IMR-90 (cell line): ENCODE data around the gene PABPN1. TPM values are rescaled to one million over a fixed set of nuclear protein-coding genes. Genes with fewer than 3 reads are reported as not detected.

Experiments used
- ATAC-seq: fragments of 200-7000 bp; cut with Tn5 transposase; 2 replicates; pipeline ENCODE4 v1.9.1; 2020; ENCODE audit warnings: low read depth, mild to moderate bottlenecking, moderate library complexity
- BruUV-seq: library from RNA; stranded (reverse); fragments of 400-500 nt; replicated peaks from 2 replicates; lab custom pipeline; 2021; lab: Mats Ljungman, UMichigan
- CTCF ChIA-PET: fragments of 300-600 bp; formaldehyde crosslinking; extraction: SDS; loops from one replicate; lab custom pipeline; 2021; ENCODE audit warnings: antibody characterized with exemption; lab: Yijun Ruan, JAX
- POLR2A ChIA-PET: fragments of 300-600 bp; sonication (Branson Sonifier 250); formaldehyde crosslinking; loops from one replicate; lab custom pipeline; 2022; ENCODE audit warnings: antibody characterized with exemption; ENCODE audit not compliant: unreplicated experiment; lab: Charles Lee
- DNase-seq: peaks from one replicate; pipeline ENCODE4 v3.0.0; 2013
- H2AFZ ChIP-seq: replicated peaks from 2 replicates; pipeline ENCODE3; 2013; ENCODE audit warnings: low read length, mild to moderate bottlenecking; ENCODE audit not compliant: poor library complexity
- H2AK5ac ChIP-seq: 2 replicates; pipeline ENCODE4 v1.6.1; 2013; ENCODE audit warnings: low read depth, low read length, inconsistent platforms
- H2AK9ac ChIP-seq: replicated peaks from 2 replicates; pipeline ENCODE3; 2013; ENCODE audit warnings: mild to moderate bottlenecking, low read depth, low read length, moderate library complexity; ENCODE audit not compliant: poor library complexity
- H2BK120ac ChIP-seq: 2 replicates; pipeline ENCODE4 v1.6.1; 2013; ENCODE audit warnings: low read depth, low read length, inconsistent platforms
- H2BK15ac ChIP-seq: 3 replicates; pipeline ENCODE4 v1.6.1; 2013; ENCODE audit warnings: low read depth, low read length, inconsistent platforms
- H2BK20ac ChIP-seq: 2 replicates; pipeline ENCODE4 v1.6.1; 2013; ENCODE audit warnings: low read depth, mild to moderate bottlenecking, inconsistent platforms, low read length, moderate library complexity
- H2BK5ac ChIP-seq: 2 replicates; pipeline ENCODE4 v1.6.1; 2013; ENCODE audit warnings: mild to moderate bottlenecking, low read depth, low read length, inconsistent platforms; ENCODE audit not compliant: poor library complexity, severe bottlenecking
- H3K14ac ChIP-seq: replicated peaks from 2 replicates; pipeline ENCODE4 v1.6.1; 2013; ENCODE audit warnings: low read depth, low read length, inconsistent platforms
- H3K18ac ChIP-seq: 2 replicates; pipeline ENCODE4 v1.6.1; 2013; ENCODE audit warnings: low read depth, low read length, control low read depth
- H3K23ac ChIP-seq: 2 replicates; pipeline ENCODE4 v1.6.1; 2013; ENCODE audit warnings: low read depth, low read length, inconsistent platforms
- H3K27ac ChIP-seq: 2 replicates; pipeline ENCODE4 v1.5.1; 2013; ENCODE audit warnings: mild to moderate bottlenecking, control low read depth, low read length; ENCODE audit not compliant: insufficient read depth
- H3K27me3 ChIP-seq: 2 replicates; pipeline ENCODE4 v1.6.1; 2013; ENCODE audit warnings: low read length; ENCODE audit not compliant: control insufficient read depth, insufficient read depth
- H3K36me3 ChIP-seq: 2 replicates; pipeline ENCODE4 v1.6.1; 2013; ENCODE audit warnings: low read length, mixed read lengths; ENCODE audit not compliant: control insufficient read depth, insufficient read depth
- H3K4ac ChIP-seq: 2 replicates; pipeline ENCODE4 v1.6.1; 2013; ENCODE audit warnings: low read depth, low read length, inconsistent platforms
- H3K4me1 ChIP-seq: 2 replicates; pipeline ENCODE4 v1.6.1; 2013; ENCODE audit warnings: low read length, mixed read lengths; ENCODE audit not compliant: control insufficient read depth, insufficient read depth
- H3K4me2 ChIP-seq: 2 replicates; pipeline ENCODE4 v1.6.1; 2013; ENCODE audit warnings: low read depth, mild to moderate bottlenecking, control low read depth, low read length, moderate library complexity
- H3K4me3 ChIP-seq: 2 replicates; pipeline ENCODE4 v1.5.1; 2013; ENCODE audit warnings: low read depth, mild to moderate bottlenecking, control low read depth, low read length, moderate library complexity; ENCODE audit not compliant: insufficient read depth
- H3K56ac ChIP-seq: 2 replicates; pipeline ENCODE4 v1.6.1; 2013; ENCODE audit warnings: low read length, inconsistent platforms; ENCODE audit not compliant: insufficient read depth; ENCODE audit errors: extremely low read depth
- H3K79me1 ChIP-seq, 2 experiments: 2 replicates each; pipeline ENCODE4 v1.6.1; 2013; ENCODE audit warnings: low read length in 2 of 2, inconsistent platforms in 1 of 2, low read depth in 1 of 2
- H3K9ac ChIP-seq: 2 replicates; pipeline ENCODE4 v1.6.1; 2013; ENCODE audit warnings: low read depth, low read length, control low read depth
- H3K9me1 ChIP-seq: 2 replicates; pipeline ENCODE4 v1.6.1; 2013; ENCODE audit warnings: low read length, inconsistent platforms; ENCODE audit not compliant: insufficient read depth
- H3K9me3 ChIP-seq: 2 replicates; pipeline ENCODE4 v1.6.1; 2013; ENCODE audit warnings: low read length; ENCODE audit not compliant: control insufficient read depth, insufficient read depth
- H4K20me1 ChIP-seq: 2 replicates; pipeline ENCODE4 v1.6.1; 2013; ENCODE audit warnings: low read length, inconsistent platforms; ENCODE audit not compliant: insufficient read depth
- H4K5ac ChIP-seq: 2 replicates; pipeline ENCODE4 v1.6.1; 2013; ENCODE audit warnings: mild to moderate bottlenecking, low read depth, low read length, control low read depth
- H4K8ac ChIP-seq, 2 experiments: 2 replicates each; pipeline ENCODE4 v1.6.1; 2013; ENCODE audit warnings: low read depth in 2 of 2, low read length in 2 of 2, control low read depth in 1 of 2, inconsistent platforms in 1 of 2
- H4K91ac ChIP-seq: 2 replicates; pipeline ENCODE4 v1.6.1; 2013; ENCODE audit warnings: low read depth, low read length, inconsistent platforms; ENCODE audit not compliant: insufficient read depth
- FOS ChIP-seq: fragments of 150-350 bp; IDR thresholded peaks from 2 replicates; pipeline ENCODE4 v1.6.1; 2016; ENCODE audit warnings: low read depth, low read length
- MAFK ChIP-seq: IDR thresholded peaks from 2 replicates; pipeline ENCODE4 v1.6.1; 2012; ENCODE audit warnings: low read depth, low read length, improper control_type of control experiment
- MAZ ChIP-seq: IDR thresholded peaks from 2 replicates; pipeline ENCODE4 v1.6.1; 2012; ENCODE audit warnings: low read depth, mild to moderate bottlenecking, low read length, improper control_type of control experiment, moderate library complexity, borderline replicate concordance
- MXI1 ChIP-seq: IDR thresholded peaks from 2 replicates; pipeline ENCODE4 v1.6.1; 2012; ENCODE audit warnings: low read depth, mild to moderate bottlenecking, low read length, moderate library complexity, borderline replicate concordance
- POLR2A ChIP-seq: IDR thresholded peaks from 2 replicates; pipeline ENCODE4 v1.6.1; 2012; ENCODE audit warnings: mild to moderate bottlenecking, low read depth, low read length
- RAD21 ChIP-seq: IDR thresholded peaks from 2 replicates; pipeline ENCODE4 v1.6.1; 2012; ENCODE audit warnings: low read length, improper control_type of control experiment
- RFX5 ChIP-seq: IDR thresholded peaks from 2 replicates; pipeline ENCODE4 v1.8.0; 2012; ENCODE audit warnings: low read depth, mild to moderate bottlenecking, low read length, moderate library complexity
- WGBS, 2 experiments: methylation state at CpG; one replicate each; pipeline versions ENCODE4 v1.1.5 to v1.1.7; 2013; ENCODE audit warnings: missing lambda C conversion rate in 2 of 2; ENCODE audit not compliant: insufficient read length in 1 of 2; ENCODE audit errors: extremely low coverage in 2 of 2; 5-methylcytosine and 5-hydroxymethylcytosine counted together
- dilution Hi-C: fragments of 300-500 bp; cut with HindIII; formaldehyde crosslinking; loops from one replicate; pipeline ENCODE4 v1.14.3; 2018; ENCODE audit warnings: low sequenced_read_pairs; ENCODE audit not compliant: unreplicated experiment
- in situ Hi-C: fragments of 300-500 bp; cut with MboI; formaldehyde crosslinking; loops from 3 replicates; pipeline ENCODE4 v1.14.3; 2019; ENCODE audit warnings: low sequenced_read_pairs, inconsistent platforms, mixed read lengths
- intact Hi-C: fragments of 100-400 bp; cut with micrococcal nuclease; formaldehyde crosslinking; loops from 2 replicates; pipeline ENCODE4 v1.10.0; 2022
- polyA plus RNA-seq, 3 experiments: library from polyadenylated mRNA; depleted of rRNA; stranded (reverse); fragments of >200 nt; gene quantifications; 2 replicates each; pipeline ENCODE4 v1.2.3, GENCODE V29; 2012; ENCODE audit warnings: low replicate concordance in 1 of 3
- total RNA-seq: library from RNA; depleted of rRNA; stranded (reverse); fragments of >200 nt; gene quantifications from 2 replicates; pipeline ENCODE4 v1.2.3, GENCODE V29; 2012
- TF ChIP-seq, protein P1 (sequence below): fragments of 150-350 bp; IDR thresholded peaks from 2 replicates; pipeline ENCODE4 v1.6.1; 2016; ENCODE audit warnings: low read depth, mild to moderate bottlenecking, low read length, moderate library complexity, borderline replicate concordance
- TF ChIP-seq, protein P2 (sequence below): conservative IDR thresholded peaks from 2 replicates; pipeline ENCODE4 v1.5.1; 2012; ENCODE audit warnings: mild to moderate bottlenecking, low read depth, low read length, improper control_type of control experiment
- TF ChIP-seq, protein P3 (sequence below): fragments of 150-350 bp; IDR thresholded peaks from 2 replicates; pipeline ENCODE4 v1.6.1; 2017; ENCODE audit warnings: mild to moderate bottlenecking, antibody characterized with exemption, low read length, low read depth

Gene PABPN1
- total and polyA plus RNA-seq, 2 of the 4 experiments (the other 2 are of a cell fraction) = 104 to 211 TPM

DNA sequence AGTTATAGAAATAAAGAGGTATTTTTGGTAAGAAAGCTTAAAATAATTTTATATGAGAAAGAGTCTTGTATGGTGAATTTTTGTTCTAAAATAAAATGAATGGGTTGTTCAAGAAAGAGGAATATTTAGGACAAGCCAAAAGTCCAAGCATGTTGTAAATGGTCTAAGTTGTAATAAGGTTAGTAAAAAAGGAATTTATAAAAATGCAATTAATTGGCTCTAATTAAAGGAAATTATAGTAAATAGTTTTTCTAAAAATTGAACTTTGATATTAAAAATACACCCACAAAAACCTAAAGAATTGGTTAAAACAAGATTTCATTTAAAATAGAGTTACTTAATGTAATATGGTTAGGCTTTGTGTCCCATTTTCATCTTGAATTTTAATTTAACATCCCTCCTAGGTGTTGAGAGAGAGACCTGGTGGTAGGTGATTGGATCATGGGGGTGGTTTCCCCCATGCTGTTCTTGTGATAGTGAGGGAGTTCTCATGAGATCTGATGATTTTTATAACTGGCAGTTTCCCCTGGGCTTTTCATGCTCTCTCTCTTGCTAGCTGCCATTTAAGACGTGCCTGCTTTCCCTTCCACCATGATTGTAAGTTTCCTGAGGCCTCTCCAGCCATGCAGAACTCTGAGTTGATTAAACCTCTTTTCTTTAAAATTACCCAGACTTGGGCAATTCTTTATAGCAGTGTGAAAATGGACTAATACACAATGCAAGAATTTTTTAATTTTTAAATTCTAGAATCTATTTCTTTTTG, 18.4 kb downstream of the PABPN1 start:
- H2BK15ac ChIP-seq = no peak overlapping the region
- H4K5ac ChIP-seq = no peak overlapping the region
- DNase-seq = no peak
- H2BK20ac ChIP-seq = no peak overlapping the region
- no peak overlapping the region for H3K4me3 ChIP-seq
- CTCF ChIA-PET = interaction anchor here (0.8 kb wide), 1 partner anchor 13 kb away, joined by 3 read pairs; the partner anchor contains the start of gene SLC22A17
- no peak for ATAC-seq
- H4K8ac ChIP-seq = no peak overlapping the region
- POLR2A ChIA-PET = no interaction called here
- no peak overlapping the region for H2BK120ac ChIP-seq
- peaks cover 1% of the 10 kb centered on the region; the same call in 1 of the 2 replicates for H3K9me3 ChIP-seq
- no peak overlapping the region for H2AFZ ChIP-seq
- no peaks in the 10 kb centered on the region for H3K79me1 ChIP-seq
- no peak overlapping the region for H3K18ac ChIP-seq
- no peak overlapping the region for H3K14ac ChIP-seq
- no peak overlapping the region for H3K4me2 ChIP-seq
- no peak overlapping the region for H3K27ac ChIP-seq
- dilution Hi-C loops (no loop called here), intact Hi-C loops (loop anchor here (5.0 kb wide), 1 partner anchor 982 kb away; no protein-coding TSS in a partner anchor), in situ Hi-C loops (no loop called here)
- no TSS peak for BruUV-seq
- no peak overlapping the region for H2BK5ac ChIP-seq
- H3K4me1 ChIP-seq = no peaks in the 10 kb centered on the region
- H4K20me1 ChIP-seq = no peaks in the 10 kb centered on the region
- no peak overlapping the region for H3K9ac ChIP-seq
- no peaks in the 10 kb centered on the region for H3K36me3 ChIP-seq
- H2AK5ac ChIP-seq = no peak overlapping the region
- H3K27me3 ChIP-seq = peaks cover 2% of the 10 kb centered on the region
- H3K56ac ChIP-seq = no peak overlapping the region
- TF ChIP-seq, protein P1, sequence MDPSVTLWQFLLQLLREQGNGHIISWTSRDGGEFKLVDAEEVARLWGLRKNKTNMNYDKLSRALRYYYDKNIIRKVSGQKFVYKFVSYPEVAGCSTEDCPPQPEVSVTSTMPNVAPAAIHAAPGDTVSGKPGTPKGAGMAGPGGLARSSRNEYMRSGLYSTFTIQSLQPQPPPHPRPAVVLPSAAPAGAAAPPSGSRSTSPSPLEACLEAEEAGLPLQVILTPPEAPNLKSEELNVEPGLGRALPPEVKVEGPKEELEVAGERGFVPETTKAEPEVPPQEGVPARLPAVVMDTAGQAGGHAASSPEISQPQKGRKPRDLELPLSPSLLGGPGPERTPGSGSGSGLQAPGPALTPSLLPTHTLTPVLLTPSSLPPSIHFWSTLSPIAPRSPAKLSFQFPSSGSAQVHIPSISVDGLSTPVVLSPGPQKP = no peak
- no peak for TF ChIP-seq RFX5
- no peak for TF ChIP-seq RAD21
- TF ChIP-seq POLR2A = no peak
- TF ChIP-seq, protein P2, sequence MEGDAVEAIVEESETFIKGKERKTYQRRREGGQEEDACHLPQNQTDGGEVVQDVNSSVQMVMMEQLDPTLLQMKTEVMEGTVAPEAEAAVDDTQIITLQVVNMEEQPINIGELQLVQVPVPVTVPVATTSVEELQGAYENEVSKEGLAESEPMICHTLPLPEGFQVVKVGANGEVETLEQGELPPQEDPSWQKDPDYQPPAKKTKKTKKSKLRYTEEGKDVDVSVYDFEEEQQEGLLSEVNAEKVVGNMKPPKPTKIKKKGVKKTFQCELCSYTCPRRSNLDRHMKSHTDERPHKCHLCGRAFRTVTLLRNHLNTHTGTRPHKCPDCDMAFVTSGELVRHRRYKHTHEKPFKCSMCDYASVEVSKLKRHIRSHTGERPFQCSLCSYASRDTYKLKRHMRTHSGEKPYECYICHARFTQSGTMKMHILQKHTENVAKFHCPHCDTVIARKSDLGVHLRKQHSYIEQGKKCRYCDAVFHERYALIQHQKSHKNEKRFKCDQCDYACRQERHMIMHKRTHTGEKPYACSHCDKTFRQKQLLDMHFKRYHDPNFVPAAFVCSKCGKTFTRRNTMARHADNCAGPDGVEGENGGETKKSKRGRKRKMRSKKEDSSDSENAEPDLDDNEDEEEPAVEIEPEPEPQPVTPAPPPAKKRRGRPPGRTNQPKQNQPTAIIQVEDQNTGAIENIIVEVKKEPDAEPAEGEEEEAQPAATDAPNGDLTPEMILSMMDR = no peak
- no peak for TF ChIP-seq FOS
- TF ChIP-seq, protein P3, sequence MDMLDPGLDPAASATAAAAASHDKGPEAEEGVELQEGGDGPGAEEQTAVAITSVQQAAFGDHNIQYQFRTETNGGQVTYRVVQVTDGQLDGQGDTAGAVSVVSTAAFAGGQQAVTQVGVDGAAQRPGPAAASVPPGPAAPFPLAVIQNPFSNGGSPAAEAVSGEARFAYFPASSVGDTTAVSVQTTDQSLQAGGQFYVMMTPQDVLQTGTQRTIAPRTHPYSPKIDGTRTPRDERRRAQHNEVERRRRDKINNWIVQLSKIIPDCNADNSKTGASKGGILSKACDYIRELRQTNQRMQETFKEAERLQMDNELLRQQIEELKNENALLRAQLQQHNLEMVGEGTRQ = no peak
- no peak for TF ChIP-seq MAFK
- no peak for TF ChIP-seq MAZ
- TF ChIP-seq MXI1 = no peak
- no peaks in the 10 kb centered on the region for H3K9me1 ChIP-seq
- no peak overlapping the region for H3K23ac ChIP-seq
- no peak overlapping the region for H2AK9ac ChIP-seq
- WGBS, 2 experiments = no CpG with 5 or more reads among the region's 1 CpG
- H3K4ac ChIP-seq = no peak overlapping the region
- H4K91ac ChIP-seq = no peak overlapping the region
